GM19328 (cell line): Measurements from ENCODE around the gene RAB3A.
"Not testable (repeated sequence)": the region's sequence is repeated elsewhere in the genome, so short reads cannot be mapped to it uniquely, and the experiment has no call there.

Experiments used
- ATAC-seq: cut with Tn5 transposase; IDR thresholded peaks from one replicate; pipeline ENCODE4 v1.9.1; 2021; ENCODE audit warnings: mild to moderate bottlenecking, moderate library complexity; ENCODE audit not compliant: unreplicated experiment

Gene RAB3A

DNA sequence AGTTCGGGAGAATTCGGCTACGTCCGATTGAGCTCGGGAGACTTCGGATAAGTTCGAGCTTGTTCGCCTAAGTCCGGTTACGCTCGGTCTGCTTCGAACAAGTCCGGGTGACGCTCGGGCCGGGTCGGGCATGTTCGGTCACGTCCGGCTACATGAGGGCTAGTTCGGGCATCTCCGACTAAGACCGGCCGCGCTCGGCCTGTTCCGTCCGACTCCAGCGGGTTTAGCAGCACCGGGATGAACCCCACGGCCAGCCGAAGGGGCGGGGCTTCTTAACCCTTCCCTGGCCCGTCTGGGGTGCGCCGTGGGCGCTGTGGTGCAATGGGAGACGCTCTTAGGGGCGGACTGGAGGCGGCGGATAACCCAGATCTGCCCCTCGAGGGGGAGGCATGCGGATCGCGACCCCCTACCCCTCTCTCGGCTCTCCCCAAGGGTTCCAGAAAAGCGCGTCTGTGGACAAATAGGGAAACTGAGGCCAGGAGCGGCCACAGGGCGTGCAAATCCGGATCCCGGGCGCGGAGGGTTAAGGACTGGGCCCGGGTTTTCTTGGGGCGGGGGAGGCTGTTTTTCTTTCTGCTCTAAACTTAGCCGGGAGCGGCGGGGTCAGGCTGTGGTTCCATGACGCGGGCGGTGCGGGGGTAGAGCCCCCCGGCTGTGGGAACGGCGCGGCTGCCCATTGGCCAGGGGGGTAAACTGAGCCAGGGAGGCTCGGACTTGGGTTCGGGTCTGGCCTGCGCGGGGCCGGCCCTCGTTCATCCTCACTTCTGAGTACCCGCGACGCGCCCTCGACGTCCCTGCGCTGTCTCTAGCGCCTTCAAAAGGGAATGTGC, 20.9 kb upstream of the RAB3A start:
- ATAC-seq = peak; percentile 88

DNA sequence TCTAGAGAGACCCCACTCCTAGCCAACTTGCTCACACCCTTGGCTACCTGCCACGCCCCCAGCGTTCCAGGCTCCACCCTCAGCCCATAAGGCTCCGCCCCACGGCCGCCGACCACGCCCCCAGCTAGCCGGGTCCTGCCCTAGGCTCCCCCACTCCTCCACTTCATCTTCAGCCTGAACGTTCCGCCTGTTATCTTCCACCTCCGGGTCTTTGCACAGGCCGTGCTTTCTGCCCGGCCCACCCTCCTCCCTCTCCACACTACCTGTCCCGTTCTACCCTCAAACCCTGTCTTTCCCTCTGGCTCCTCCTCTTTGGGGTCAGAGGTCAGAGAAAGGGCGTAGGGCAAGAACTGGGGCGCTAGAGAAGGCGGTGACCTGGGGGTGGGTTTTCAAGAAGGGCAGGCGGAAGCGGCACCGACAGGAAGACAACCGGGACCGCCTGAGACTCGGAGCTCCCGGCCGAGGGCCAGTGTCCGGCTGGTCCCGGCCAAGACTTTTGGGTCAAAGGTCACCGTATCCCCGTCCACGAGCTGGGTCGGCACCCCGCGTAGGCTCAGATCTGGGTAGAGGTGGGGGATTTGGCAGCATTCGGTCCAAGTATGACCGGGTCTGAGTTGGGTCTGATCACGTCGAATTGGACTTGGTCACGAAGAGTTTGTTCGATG, 20.1 kb upstream of the RAB3A start:
- ATAC-seq = no peak

DNA sequence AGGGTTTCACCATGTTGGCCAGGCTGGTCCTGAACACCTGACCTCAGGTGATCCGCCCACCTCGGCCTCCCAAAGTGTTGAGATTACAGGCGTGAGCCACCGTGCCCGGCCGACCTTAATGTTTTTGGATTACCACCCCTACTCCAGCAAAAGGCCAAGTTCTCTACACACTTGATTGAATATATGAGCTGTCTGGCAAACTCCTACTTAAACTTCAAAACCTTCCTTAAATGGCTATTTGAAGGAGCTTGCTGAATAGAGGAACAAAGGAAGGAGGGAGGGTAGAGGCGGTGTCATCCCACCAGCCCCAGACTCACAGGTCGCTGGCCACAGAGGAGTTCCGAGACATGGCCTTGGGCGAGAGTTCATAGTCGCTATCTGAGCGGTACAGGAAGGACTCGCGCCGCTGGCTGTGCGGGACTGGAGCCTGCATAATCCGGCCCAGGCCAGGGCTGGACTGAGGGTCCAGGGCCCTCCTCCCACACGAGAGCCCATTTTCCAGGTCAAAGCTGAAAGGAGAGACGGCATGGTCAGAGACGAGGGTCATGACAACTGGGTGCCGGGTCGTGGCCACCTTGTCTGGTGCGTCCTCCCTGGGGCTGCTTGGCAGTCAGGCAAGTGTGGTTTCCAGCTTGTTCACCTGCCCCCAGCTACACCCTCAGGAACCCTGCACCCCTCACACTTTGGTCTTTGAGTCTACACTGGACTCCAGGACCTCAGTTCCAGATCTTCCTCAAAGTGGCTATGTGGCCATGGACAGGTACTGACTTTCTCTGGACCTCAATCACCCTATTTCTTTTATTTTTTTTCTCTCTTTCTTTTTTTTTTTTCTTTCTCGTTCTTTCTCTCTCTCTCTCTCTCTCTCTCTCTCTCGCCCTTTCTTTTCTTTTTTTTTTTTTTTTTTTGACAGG, 18.2 kb upstream of the RAB3A start:
- no peak for ATAC-seq

- no peak for ATAC-seq
Observed at GRCh38 chr19:18220632-18221275, 16.9 kb upstream of the RAB3A start.

DNA sequence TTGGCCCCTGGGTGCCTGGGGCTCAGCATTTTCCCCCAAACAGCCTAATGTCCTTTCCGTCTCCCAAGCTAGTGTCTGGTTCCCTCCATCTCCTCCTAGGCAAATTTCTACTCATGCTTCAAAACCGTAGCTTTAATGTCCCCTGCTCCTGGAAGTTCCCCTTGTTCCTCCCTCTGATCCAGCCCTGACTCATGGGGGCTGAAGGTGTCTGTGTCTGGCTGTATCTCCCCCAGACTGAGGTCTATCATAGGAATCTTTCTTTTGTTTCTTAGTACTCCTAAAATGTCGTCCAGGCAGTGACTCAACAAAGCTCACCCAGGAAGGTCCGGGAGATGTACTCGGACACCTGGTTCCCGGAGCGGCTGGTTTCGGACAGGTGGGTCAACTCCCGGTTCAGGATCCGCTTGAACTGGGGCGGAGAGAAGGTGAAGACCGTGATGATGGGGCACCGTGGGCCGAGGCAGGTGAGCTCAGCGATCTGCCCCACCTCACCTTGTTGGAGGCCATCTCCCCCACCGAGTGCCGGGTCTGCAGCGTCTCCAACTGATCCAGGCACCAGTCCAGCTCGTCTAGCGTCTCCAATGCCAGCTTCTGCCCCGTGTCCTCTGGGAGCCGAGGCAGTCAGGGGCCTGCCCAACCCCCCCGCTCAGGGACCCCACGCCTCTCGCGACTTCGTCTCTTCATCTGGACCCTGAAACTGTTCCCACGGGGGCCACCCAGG, 16.2 kb upstream of the RAB3A start:
- ATAC-seq = no peak

GRCh38 chr19:18218600-18218999, 14.8 kb upstream of the RAB3A start:
- no peak for ATAC-seq

- ATAC-seq = no peak
Observed at GRCh38 chr19:18218159-18218558, 14.3 kb upstream of the RAB3A start.

- no peak for ATAC-seq
Observed at GRCh38 chr19:18216789-18217188, 12.9 kb upstream of the RAB3A start.

DNA sequence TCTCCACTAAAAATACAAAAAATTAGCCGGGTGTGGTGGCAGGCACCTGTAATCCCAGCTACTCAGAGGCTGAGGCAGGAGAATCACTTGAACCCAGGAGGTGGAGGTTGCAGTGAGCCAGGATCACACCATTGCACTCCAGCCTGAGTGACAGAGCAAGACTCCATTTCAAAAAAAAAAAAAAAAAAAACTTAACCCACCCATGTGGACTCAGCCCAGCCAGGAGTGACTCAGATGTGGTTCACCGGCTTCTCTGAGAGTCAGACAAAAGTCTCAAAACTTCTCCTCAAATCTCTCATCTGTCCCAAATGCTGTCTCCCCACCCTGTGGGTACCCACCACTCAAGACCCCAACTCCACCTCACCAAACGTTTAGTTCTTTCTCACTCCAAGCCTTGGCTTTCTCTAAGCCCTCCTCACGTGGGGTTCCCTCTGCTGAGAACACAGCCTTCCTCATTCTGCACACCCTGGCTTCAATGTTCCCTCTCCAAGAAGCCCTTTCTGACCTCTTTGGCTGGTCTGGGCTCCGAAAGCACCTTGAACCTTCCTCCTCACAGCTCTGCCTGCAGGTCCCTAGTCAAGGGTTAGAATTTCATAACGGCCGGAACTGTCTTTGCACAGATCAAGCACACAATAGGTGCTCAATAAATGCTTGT, 11.1 kb upstream of the RAB3A start:
- ATAC-seq = no peak

DNA sequence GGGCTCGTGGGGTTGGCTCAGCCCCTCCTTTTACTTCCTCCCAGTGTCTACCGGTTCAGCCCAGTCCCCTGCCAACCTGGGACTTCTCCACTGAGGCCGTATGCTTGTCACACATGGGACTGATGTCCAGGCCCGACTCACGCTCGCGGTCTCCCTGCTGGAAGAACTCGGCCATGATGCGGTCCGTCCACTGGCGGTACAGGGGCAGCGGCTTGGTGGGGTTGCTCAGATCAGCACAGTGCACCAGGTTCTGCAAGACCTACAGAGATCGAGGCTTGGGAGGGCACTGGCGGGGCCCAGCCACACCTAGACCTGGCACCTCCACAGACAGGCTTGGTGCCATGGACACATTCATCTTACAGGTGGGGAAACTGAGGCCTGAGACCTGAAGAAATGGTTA, 7.8 kb upstream of the RAB3A start:
- no peak for ATAC-seq

DNA sequence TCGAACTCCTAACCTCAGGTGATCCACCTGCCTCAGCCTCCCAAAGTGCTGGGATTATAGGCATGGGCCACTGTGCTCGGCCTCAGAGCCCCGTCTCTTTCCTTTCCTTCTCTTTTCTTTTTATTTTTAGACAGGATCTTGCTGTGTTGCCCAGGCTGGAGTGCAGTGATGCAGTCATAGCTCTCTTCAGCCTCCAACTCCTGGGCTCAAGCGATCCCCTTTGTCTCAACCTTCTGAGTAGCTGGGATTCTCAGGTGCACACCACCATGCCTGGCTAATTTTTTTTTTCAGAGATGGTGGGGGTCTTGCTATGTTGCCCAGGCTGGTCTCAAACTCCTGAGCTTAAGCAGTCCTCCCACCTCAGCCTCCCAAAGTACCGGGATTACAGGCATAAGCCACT, 6.1 kb upstream of the RAB3A start:
- ATAC-seq = not testable (repeated sequence)

- ATAC-seq = no peak
Observed at GRCh38 chr19:18208098-18208951, 4.5 kb upstream of the RAB3A start.

- no peak for ATAC-seq
Observed at GRCh38 chr19:18206018-18206417, 2.2 kb upstream of the RAB3A start.

GRCh38 chr19:18205200-18205892, 1.5 kb upstream of the RAB3A start:
- ATAC-seq = no peak

GRCh38 chr19:18204394-18205199, 755 bp upstream of the RAB3A start:
- ATAC-seq = peak; percentile 8

DNA sequence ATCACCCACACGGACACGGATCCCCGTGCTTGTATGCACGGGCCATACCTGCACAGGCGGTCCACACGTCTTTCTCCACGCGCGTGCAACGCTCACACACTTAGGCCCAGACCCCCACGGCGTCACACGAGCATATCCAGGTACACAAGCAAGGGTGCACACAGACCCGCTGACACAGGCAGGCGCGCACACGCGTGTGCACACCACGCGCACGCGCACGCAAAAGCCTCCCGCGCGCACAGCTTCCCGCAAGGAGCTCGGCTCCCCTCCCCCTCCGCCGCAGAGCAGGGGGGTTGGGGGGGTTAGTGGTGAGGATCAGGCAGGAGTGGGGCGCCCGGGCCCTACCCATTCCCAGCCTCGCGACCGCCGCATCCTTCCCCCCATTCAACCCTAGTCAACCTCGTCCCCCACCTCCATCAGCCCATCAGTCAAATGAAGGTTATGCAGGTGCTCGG, 407 bp downstream of the RAB3A start:
- ATAC-seq = no peak

GRCh38 chr19:18202778-18203407, 949 bp downstream of the RAB3A start:
- ATAC-seq = no peak
